Natural killer cell (primary cell): ENCODE data around the gene UBA7. TPM values are rescaled to one million over a fixed set of nuclear protein-coding genes. Genes with fewer than 3 reads are reported as not detected.
"Not testable (repeated sequence)": the region's sequence is repeated elsewhere in the genome, so short reads cannot be mapped to it uniquely, and the experiment has no call there.

ENCODE experiments used
- ATAC-seq, 3 donors: fragments of 150-1000 bp in 2 of 3; fragments of 200-7000 bp in 1 of 3; cut with Tn5 transposase; 1 replicate in 1 of 3; 2 replicates in 2 of 3; pipeline ENCODE4 v1.10.0; 2021; ENCODE audit warnings: mild to moderate bottlenecking in 2 of 3, moderate library complexity in 2 of 3
- DNase-seq, 2 donors: peaks; one replicate each; pipeline versions ENCODE4 v3.0.0 to v3.0.0-alpha.2; 2013 to 2021; ENCODE audit warnings: mixed read lengths in 1 of 2
- H3K27ac ChIP-seq: one replicate; pipeline ENCODE4 v1.5.1; 2013; ENCODE audit warnings: mild to moderate bottlenecking, low read length
- H3K27me3 ChIP-seq: one replicate; pipeline ENCODE4 v1.6.1; 2013; ENCODE audit warnings: low read length; ENCODE audit not compliant: control insufficient read depth, insufficient read depth
- H3K36me3 ChIP-seq: one replicate; pipeline ENCODE4 v1.6.1; 2013; ENCODE audit warnings: low read length; ENCODE audit not compliant: control insufficient read depth, insufficient read depth
- H3K4me1 ChIP-seq: one replicate; pipeline ENCODE4 v1.6.1; 2013; ENCODE audit warnings: low read length; ENCODE audit not compliant: control insufficient read depth, insufficient read depth
- H3K4me3 ChIP-seq: one replicate; pipeline ENCODE4 v1.5.1; 2013; ENCODE audit warnings: low read length
- H3K9me3 ChIP-seq: one replicate; pipeline ENCODE4 v1.6.1; 2013; ENCODE audit warnings: low read length; ENCODE audit not compliant: control insufficient read depth, insufficient read depth
- H3K27ac Mint-ChIP-seq, 2 donors: one replicate each; pipeline ENCODE4 v1.8.0; 2022; ENCODE audit warnings: mild to moderate bottlenecking in 2 of 2, mixed read lengths in 2 of 2, moderate library complexity in 1 of 2
- H3K27me3 Mint-ChIP-seq, 2 donors: one replicate each; pipeline ENCODE4 v1.8.0; 2022; ENCODE audit warnings: low read depth in 2 of 2, mixed read lengths in 2 of 2
- H3K36me3 Mint-ChIP-seq: one replicate; pipeline ENCODE4 v1.8.0; 2022; ENCODE audit warnings: mixed read lengths
- H3K4me1 Mint-ChIP-seq, 2 donors: one replicate each; pipeline ENCODE4 v1.8.0; 2022; ENCODE audit warnings: mixed read lengths in 2 of 2
- H3K4me3 Mint-ChIP-seq: one replicate; pipeline ENCODE4 v1.8.0; 2022; ENCODE audit warnings: mild to moderate bottlenecking, moderate library complexity, mixed read lengths
- H3K9me3 Mint-ChIP-seq, 2 donors: one replicate each; pipeline ENCODE4 v1.8.0; 2022; ENCODE audit warnings: mixed read lengths in 2 of 2
- CTCF ChIP-seq: fragments of 200-600 bp; IDR thresholded peaks from one replicate; pipeline ENCODE4 v1.8.0; 2022; ENCODE audit warnings: antibody characterized with exemption
- WGBS: methylation state at CpG from one replicate; pipeline ENCODE4 v1.1.7; 2013; ENCODE audit warnings: missing lambda C conversion rate; ENCODE audit not compliant: insufficient coverage; 5-methylcytosine and 5-hydroxymethylcytosine counted together
- intact Hi-C: fragments of 100-400 bp; cut with micrococcal nuclease; formaldehyde crosslinking; loops from one replicate; pipeline ENCODE4 v1.14.2; 2022
- total RNA-seq, 4 donors: library from RNA; stranded (reverse); fragments of 120-200 nt in 1 of 4; gene quantifications; one replicate each; pipeline versions ENCODE4 v1.2.3 to v1.2.4, GENCODE V29; 2013 to 2022

Gene UBA7
- total RNA-seq, 3 donors from 2014 or later (not counting 1 experiment from before 2014, with no cell fraction given): 283 to 358 (median 336) TPM

DNA sequence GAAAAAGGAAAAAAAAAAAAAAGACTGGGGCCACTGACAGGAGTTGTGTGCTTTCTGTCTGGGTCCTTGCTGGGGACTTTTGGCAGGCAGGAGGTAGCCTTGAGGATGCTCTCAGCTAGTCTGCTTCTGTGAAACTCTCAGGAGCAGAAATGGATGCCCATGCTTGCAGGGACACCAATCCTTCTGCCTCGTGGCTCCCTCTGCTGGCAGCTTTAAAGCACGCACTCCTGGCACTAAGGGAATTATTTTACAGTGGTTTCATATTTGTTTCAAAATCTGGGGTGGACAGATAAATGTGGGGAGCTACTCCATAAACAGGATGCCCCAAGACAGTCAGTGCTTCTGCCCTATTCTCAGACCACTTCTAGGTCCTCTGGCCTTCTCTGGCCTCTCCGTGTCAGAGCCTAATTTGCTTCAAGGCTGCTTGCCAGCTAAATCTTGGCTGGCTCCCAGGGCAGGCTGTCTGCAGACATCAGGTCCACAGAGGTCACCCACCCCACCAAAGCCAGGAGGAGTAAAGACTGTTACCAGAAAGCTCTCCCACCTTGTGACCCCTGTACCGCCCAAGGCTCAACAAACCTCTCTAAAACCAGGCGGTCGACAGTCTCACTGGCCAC, 25.5 kb upstream of the UBA7 start:
- peak; percentile 72 to 93 for DNase-seq
- H3K4me3 Mint-ChIP-seq: no peak overlapping the region
- Histone ChIP-seq H3K27ac (no peak overlapping the region), H3K27me3 (no peaks in the 10 kb centered on the region), H3K9me3 (no peaks in the 10 kb centered on the region), H3K4me3 (no peak overlapping the region), H3K4me1 (no peaks in the 10 kb centered on the region), H3K36me3 (no peaks in the 10 kb centered on the region)
- TF ChIP-seq CTCF: peak; percentile 76
- ATAC-seq: peak; percentile 89 to 99 (median 97)
- no peaks in the 10 kb centered on the region for H3K4me1 Mint-ChIP-seq
- 52% methylated on average over 6 of the region's 6 CpGs for WGBS
- H3K27me3 Mint-ChIP-seq: no peaks in the 10 kb centered on the region
- H3K9me3 Mint-ChIP-seq: no peaks in the 10 kb centered on the region
- intact Hi-C loops: loop anchor here (1.0 to 5.0 kb wide), 4 partner anchors 37 to 300 kb away; no protein-coding TSS in a partner anchor
- no peaks in the 10 kb centered on the region for H3K36me3 Mint-ChIP-seq
- no peak overlapping the region for H3K27ac Mint-ChIP-seq

GRCh38 chr3:49831341-49831740, 17.6 kb upstream of the UBA7 start:
- DNase-seq (no peak), ATAC-seq (no peak)
- Histone ChIP-seq H3K36me3 (no peaks in the 10 kb centered on the region), H3K4me1 (no peaks in the 10 kb centered on the region), H3K27ac (no peak overlapping the region), H3K9me3 (no peaks in the 10 kb centered on the region), H3K27me3 (no peaks in the 10 kb centered on the region), H3K4me3 (no peak overlapping the region)
- no peaks in the 10 kb centered on the region for H3K4me1 Mint-ChIP-seq
- intact Hi-C loops: no loop called here
- 65% methylated on average over 3 of the region's 3 CpGs for WGBS
- H3K9me3 Mint-ChIP-seq: no peaks in the 10 kb centered on the region
- no peak overlapping the region for H3K27ac Mint-ChIP-seq
- H3K27me3 Mint-ChIP-seq: no peaks in the 10 kb centered on the region
- H3K4me3 Mint-ChIP-seq: no peak overlapping the region
- TF ChIP-seq CTCF: no peak
- H3K36me3 Mint-ChIP-seq: no peaks in the 10 kb centered on the region

GRCh38 chr3:49826016-49826415, 12.3 kb upstream of the UBA7 start:
- Histone ChIP-seq H3K36me3 (no peaks in the 10 kb centered on the region), H3K27me3 (no peaks in the 10 kb centered on the region), H3K4me3 (no peak overlapping the region), H3K4me1 (no peaks in the 10 kb centered on the region), H3K27ac (no peak overlapping the region), H3K9me3 (no peaks in the 10 kb centered on the region)
- Mint-ChIP-seq H3K4me1 (no peaks in the 10 kb centered on the region), H3K9me3 (no peaks in the 10 kb centered on the region), H3K27ac (no peak overlapping the region), H3K4me3 (no peak overlapping the region), H3K36me3 (no peaks in the 10 kb centered on the region), H3K27me3 (no peaks in the 10 kb centered on the region)
- over 99% methylated on average over 6 of the region's 6 CpGs for WGBS
- no peak for ATAC-seq
- DNase-seq: no peak
- intact Hi-C loops: no loop called here
- no peak for TF ChIP-seq CTCF

GRCh38 chr3:49823131-49823530, 9.4 kb upstream of the UBA7 start:
- H3K9me3 Mint-ChIP-seq, H3K36me3 Mint-ChIP-seq, H3K4me1 Mint-ChIP-seq, H3K9me3 ChIP-seq, H3K27me3 Mint-ChIP-seq, ATAC-seq, H3K36me3 ChIP-seq, intact Hi-C loops, H3K27ac ChIP-seq, H3K27me3 ChIP-seq, H3K27ac Mint-ChIP-seq, DNase-seq, H3K4me1 ChIP-seq, H3K4me3 ChIP-seq, H3K4me3 Mint-ChIP-seq: not testable (repeated sequence)
- WGBS: 100% methylated on average over 2 of the region's 3 CpGs
